ENCODE data around the gene MICAL1. TPM values are rescaled to one million over a fixed set of nuclear protein-coding genes. Genes with fewer than 3 reads are reported as not detected.

Gene MICAL1
- total and polyA plus RNA-seq, 3 experiments from 2014 or later = 18.8 to 34.7 (median 33.2) TPM

DNA sequence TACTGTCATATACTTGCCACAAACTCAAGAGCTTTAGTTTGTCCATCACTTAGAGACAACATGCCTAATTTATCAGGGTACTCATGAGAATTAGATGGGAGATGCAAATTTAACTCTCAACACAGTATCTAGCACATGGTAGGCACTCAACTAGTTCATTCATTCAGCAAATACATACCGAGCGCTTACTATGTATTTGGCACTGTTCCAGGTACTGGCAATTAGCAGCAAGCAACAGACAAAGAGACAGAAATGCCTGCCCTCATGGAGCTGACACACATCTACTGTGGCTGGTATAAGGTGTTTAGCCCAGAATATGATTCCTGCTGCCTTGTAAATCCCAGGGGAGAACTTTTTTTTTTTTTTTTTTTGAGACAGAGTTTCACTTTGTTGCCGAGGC is 4.8 kb downstream of the MICAL1 start:
- Mint-ChIP-seq H3K27me3 (peaks cover 0 to 1% of the 10 kb centered on the region in 2 donors), H3K4me3 (peak overlapping the region in 2 of 7 donors; percentile 19 to 58), H3K36me3 (peaks cover 0 to 40% (median 3%) of the 10 kb centered on the region in 3 donors), H3K9me3 (no peaks in the 10 kb centered on the region), H3K27ac (peak overlapping the region in 5 of 8 donors; percentile 67 to 88 (median 75)), H3K4me1 (peaks cover 43 to 61% (median 44%) of the 10 kb centered on the region in 3 donors)
- ChIA-PET POLR2A (interaction anchor here (3.1 kb wide), 1 partner anchor 10 kb away, joined by 15 read pairs; the partner anchor contains the start of genes PPIL6 and SMPD2), CTCF (interaction anchor here (4.2 kb wide), 1 partner anchor 9 kb away, joined by 21 read pairs; the partner anchor contains the start of genes PPIL6 and SMPD2)
- peaks cover 35% of the 10 kb centered on the region for H3K4me1 ChIP-seq (ENCODE audit: insufficient read depth, low read length)
- H3K27ac ChIP-seq (ENCODE audit: low read depth, low read length) = no peak overlapping the region
- no peaks in the 10 kb centered on the region for H3K36me3 ChIP-seq (ENCODE audit: insufficient read depth, low read length)
- H3K9me3 ChIP-seq (ENCODE audit: low read length) = no peaks in the 10 kb centered on the region
- H3K27me3 ChIP-seq (ENCODE audit: insufficient read depth, low read length, poor library complexity, severe bottlenecking) = no peaks in the 10 kb centered on the region
- DNase-seq = no peak
- H3K4me3 ChIP-seq (ENCODE audit: low read length) = no peak overlapping the region

DNA sequence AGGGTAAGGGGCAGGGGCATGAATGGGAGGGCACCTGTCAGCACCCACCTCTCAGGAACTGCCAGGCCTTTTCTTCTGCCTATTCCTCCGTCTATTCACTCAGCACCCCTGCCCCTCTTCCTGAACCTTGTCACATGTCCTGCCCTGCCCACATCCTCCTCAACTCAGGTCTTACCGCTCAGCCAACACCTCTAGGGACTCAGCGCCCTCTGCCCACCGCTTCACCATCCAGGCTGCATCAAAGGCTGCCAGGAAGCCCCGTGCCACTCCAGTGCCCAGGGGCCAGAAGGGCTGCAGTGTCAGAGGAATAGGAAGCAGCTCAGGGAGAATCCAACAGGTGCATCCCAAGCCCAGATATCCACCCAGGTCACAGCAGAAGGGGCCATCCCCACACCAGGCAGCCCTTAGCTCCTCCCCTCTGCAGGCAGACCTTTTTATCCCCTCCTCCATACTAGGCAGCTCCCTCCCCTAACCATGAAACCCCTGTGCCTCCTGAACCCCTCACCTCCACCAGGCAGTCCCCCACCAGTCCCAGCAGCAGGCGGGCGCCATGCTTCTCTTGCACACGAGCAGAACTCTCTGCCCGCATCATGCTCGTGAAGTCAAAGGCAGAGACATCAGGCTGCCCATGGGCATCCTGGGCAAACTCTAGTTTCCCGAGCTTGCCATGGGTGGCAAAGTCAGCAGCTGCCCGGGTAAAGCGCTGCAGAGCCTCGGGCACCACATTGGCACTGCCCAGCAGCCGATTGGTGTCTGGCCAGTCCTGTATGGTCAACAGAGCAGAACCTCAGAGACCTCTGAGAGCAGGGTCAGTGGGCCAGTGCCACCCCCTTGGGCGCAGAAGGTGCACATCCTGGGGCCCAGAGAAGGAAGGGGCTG is 5.5 kb downstream of the MICAL1 start:
- Mint-ChIP-seq H3K4me1 (peaks cover 43 to 61% (median 44%) of the 10 kb centered on the region in 3 donors), H3K9me3 (no peaks in the 10 kb centered on the region), H3K36me3 (peaks cover 0 to 45% (median 5%) of the 10 kb centered on the region in 3 donors), H3K27me3 (peaks cover 0 to 1% of the 10 kb centered on the region in 2 donors), H3K4me3 (peak overlapping the region; percentile 5 to 82 (median 42)), H3K27ac (peak overlapping the region; percentile 61 to 95 (median 89))
- CTCF ChIA-PET = interaction anchor here (4.2 kb wide), 1 partner anchor 8 kb away, joined by 21 read pairs; the partner anchor contains the start of genes PPIL6 and SMPD2
- H3K27me3 ChIP-seq (ENCODE audit: insufficient read depth, low read length, poor library complexity, severe bottlenecking) = no peaks in the 10 kb centered on the region
- peak overlapping the region; percentile 31 for H3K4me3 ChIP-seq (ENCODE audit: low read length)
- peak in 4 of 5 donors; percentile 11 to 68 (median 54) for DNase-seq
- H3K4me1 ChIP-seq (ENCODE audit: insufficient read depth, low read length) = peaks cover 35% of the 10 kb centered on the region
- no peaks in the 10 kb centered on the region for H3K9me3 ChIP-seq (ENCODE audit: low read length)
- no peak overlapping the region for H3K27ac ChIP-seq (ENCODE audit: low read depth, low read length)
- H3K36me3 ChIP-seq (ENCODE audit: insufficient read depth, low read length) = no peaks in the 10 kb centered on the region
- POLR2A ChIA-PET = interaction anchor here (0.5 to 3.1 kb wide), 5 partner anchors 9 to 1723 kb away, joined by 3 to 15 read pairs (median 3); partner anchors contain the start of genes PPIL6 and SMPD2

DNA sequence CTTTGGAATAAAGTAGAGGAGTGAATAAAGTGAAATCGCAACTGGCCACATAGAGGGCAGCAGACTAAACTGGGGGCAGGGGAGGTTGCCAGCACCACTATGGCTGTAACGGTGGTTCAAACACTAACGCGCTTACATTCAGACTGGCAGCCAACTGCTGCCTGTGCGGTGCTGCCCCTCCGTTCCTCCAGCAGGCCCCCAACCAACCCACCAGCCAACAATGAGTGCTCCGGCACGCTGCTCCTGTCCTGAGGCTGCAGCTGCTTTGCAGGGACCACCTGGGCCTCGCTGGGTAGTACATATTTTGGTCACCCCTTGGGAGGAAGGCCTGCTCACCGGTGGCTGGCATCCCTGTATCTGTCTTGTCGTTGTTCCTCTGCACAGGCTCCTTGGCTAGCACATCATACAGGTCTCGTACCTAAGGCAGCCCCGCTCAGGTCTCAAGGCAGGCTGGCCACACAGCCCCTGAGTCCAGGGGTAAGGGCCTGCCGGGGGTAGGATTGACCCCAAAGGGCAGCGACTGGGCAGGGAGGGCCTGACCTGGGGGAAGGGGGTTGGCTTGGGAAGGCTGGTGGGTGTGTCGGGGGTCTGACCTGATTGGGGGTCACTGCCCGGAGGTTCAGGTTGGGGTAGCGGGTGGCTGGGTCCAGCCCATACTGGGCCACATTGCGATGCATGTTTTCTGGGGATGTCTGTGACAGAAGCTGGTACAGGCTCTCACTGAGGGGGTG is 6.3 kb downstream of the MICAL1 start:
- Histone ChIP-seq H3K27me3 (ENCODE audit: insufficient read depth, low read length, poor library complexity, severe bottlenecking) (no peaks in the 10 kb centered on the region), H3K27ac (ENCODE audit: low read depth, low read length) (no peak overlapping the region), H3K4me1 (ENCODE audit: insufficient read depth, low read length) (peaks cover 31% of the 10 kb centered on the region), H3K36me3 (ENCODE audit: insufficient read depth, low read length) (no peaks in the 10 kb centered on the region), H3K9me3 (ENCODE audit: low read length) (no peaks in the 10 kb centered on the region), H3K4me3 (ENCODE audit: low read length) (no peak overlapping the region)
- Mint-ChIP-seq H3K27ac (peak overlapping the region; percentile 61 to 94 (median 78)), H3K27me3 (peaks cover 0 to 1% of the 10 kb centered on the region in 2 donors), H3K36me3 (peaks cover 0 to 51% (median 5%) of the 10 kb centered on the region in 3 donors), H3K9me3 (no peaks in the 10 kb centered on the region), H3K4me1 (peaks cover 38 to 56% (median 39%) of the 10 kb centered on the region in 3 donors), H3K4me3 (peak overlapping the region in 6 of 7 donors; percentile 24 to 82 (median 49))
- CTCF ChIA-PET = interaction anchor here (0.7 to 4.2 kb wide), 3 partner anchors 8 to 262 kb away, joined by 3 to 21 read pairs (median 4); partner anchors contain the start of genes PPIL6 and SMPD2
- POLR2A ChIA-PET = interaction anchor here (0.5 to 3.1 kb wide), 4 partner anchors 8 to 1723 kb away, joined by 3 to 15 read pairs (median 3); partner anchors contain the start of genes PPIL6 and SMPD2
- DNase-seq = no peak

DNA sequence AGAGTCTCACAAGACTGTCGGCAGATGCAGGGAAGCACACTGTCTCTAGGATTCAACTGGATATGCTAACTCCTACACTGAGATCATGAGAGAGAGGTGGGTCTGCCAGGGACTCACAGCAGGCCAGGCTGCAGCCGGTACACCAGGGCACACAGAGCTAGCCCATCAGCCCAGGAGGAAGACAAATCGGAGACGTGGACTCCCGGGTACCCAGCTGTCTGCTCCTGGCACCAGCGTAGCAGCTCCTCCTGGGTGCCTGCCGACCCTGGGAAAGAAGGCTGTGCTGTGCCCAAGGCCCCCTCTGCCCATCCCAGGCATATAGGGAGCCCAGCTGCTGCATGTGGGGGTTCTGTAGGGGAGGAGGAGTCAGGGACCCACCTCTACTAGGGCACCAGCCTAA is 7.0 kb downstream of the MICAL1 start:
- Histone ChIP-seq H3K4me1 (ENCODE audit: insufficient read depth, low read length) (peaks cover 25% of the 10 kb centered on the region), H3K27me3 (ENCODE audit: insufficient read depth, low read length, poor library complexity, severe bottlenecking) (no peaks in the 10 kb centered on the region), H3K4me3 (ENCODE audit: low read length) (no peak overlapping the region), H3K36me3 (ENCODE audit: insufficient read depth, low read length) (no peaks in the 10 kb centered on the region), H3K9me3 (ENCODE audit: low read length) (no peaks in the 10 kb centered on the region), H3K27ac (ENCODE audit: low read depth, low read length) (no peak overlapping the region)
- Mint-ChIP-seq H3K4me3 (peak overlapping the region in 1 of 7 donors; percentile 35), H3K36me3 (peaks cover 0 to 56% (median 5%) of the 10 kb centered on the region in 3 donors), H3K27ac (peak overlapping the region; percentile 8 to 89 (median 76)), H3K4me1 (peaks cover 33 to 50% (median 33%) of the 10 kb centered on the region in 3 donors), H3K9me3 (no peaks in the 10 kb centered on the region), H3K27me3 (peaks cover 0 to 1% of the 10 kb centered on the region in 2 donors)
- ChIA-PET POLR2A (no interaction called here), CTCF (interaction anchor here (0.7 to 2.3 kb wide), 3 partner anchors 65 to 261 kb away, joined by 3 to 7 read pairs (median 4); no protein-coding TSS in a partner anchor)
- no peak for DNase-seq

DNA sequence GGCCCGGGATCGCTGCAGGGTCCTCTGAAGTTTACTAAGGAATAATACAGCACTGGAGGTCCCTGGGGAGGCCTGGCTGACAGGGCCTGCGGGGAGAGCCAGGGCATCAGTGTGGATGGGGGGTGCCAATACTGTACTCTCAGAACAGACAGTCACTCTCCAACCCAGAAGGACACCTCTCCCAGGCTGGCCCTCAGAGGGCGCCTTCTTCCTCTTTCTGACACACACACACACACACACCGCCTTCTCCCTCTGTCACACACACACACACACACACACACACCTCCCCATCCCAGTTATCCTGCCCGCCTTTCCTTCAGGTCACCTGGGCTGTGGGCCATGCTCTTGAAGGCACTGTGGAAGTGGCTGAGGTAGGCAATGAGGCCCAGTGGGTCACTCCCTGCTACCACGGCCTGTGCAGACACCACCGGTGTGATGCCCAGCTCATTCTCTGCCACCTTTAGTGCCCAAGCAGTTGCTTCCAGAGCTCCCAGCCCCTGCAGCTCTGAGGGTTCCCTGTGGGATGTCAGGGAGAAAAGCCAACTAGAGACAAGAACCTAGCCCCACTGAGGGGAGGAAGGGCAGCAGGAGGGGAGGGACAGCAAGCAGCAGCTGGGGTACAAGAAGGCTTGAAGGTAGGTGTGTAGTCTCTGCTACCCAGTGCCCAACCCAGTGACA is 7.6 kb downstream of the MICAL1 start:
- H3K27me3 Mint-ChIP-seq = peaks cover 0 to 1% of the 10 kb centered on the region in 2 donors
- H3K9me3 Mint-ChIP-seq = no peaks in the 10 kb centered on the region
- CTCF ChIA-PET = interaction anchor here (1.0 to 2.3 kb wide), 3 partner anchors 9 to 260 kb away, joined by 4 to 7 read pairs (median 4); no protein-coding TSS in a partner anchor
- H3K4me3 Mint-ChIP-seq = peak overlapping the region in 1 of 7 donors; percentile 35
- H3K36me3 Mint-ChIP-seq = peaks cover 0 to 62% (median 5%) of the 10 kb centered on the region in 3 donors
- Histone ChIP-seq H3K36me3 (ENCODE audit: insufficient read depth, low read length) (no peaks in the 10 kb centered on the region), H3K27ac (ENCODE audit: low read depth, low read length) (no peak overlapping the region), H3K4me3 (ENCODE audit: low read length) (no peak overlapping the region), H3K9me3 (ENCODE audit: low read length) (no peaks in the 10 kb centered on the region), H3K4me1 (ENCODE audit: insufficient read depth, low read length) (peaks cover 19% of the 10 kb centered on the region), H3K27me3 (ENCODE audit: insufficient read depth, low read length, poor library complexity, severe bottlenecking) (no peaks in the 10 kb centered on the region)
- DNase-seq = no peak
- POLR2A ChIA-PET = no interaction called here
- H3K27ac Mint-ChIP-seq = peak overlapping the region; percentile 8 to 89 (median 76)
- H3K4me1 Mint-ChIP-seq = peaks cover 35 to 53% (median 39%) of the 10 kb centered on the region in 3 donors

DNA sequence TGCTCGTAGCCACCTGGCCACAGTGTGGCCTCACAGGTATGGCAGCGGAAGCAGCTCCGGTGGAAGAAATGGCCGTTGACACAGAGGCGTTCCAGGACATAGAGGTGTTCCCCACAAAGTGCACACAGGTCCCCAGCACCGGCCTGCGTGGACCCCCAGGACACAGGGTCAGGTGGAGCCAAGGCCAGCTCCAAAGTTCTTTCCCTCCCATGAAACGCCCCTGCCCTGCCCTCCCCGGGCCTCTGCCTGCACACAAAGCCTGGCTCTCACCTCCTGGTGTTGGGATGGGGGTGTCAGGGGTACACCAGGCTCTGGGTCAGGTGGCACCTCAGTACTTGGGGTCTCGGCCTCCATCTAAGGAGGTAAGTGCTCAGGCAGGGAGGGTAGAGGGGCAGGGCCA is 8.5 kb downstream of the MICAL1 start:
- Histone ChIP-seq H3K4me3 (ENCODE audit: low read length) (no peak overlapping the region), H3K27ac (ENCODE audit: low read depth, low read length) (no peak overlapping the region), H3K36me3 (ENCODE audit: insufficient read depth, low read length) (no peaks in the 10 kb centered on the region), H3K27me3 (ENCODE audit: insufficient read depth, low read length, poor library complexity, severe bottlenecking) (no peaks in the 10 kb centered on the region), H3K9me3 (ENCODE audit: low read length) (no peaks in the 10 kb centered on the region), H3K4me1 (ENCODE audit: insufficient read depth, low read length) (peaks cover 22% of the 10 kb centered on the region)
- Mint-ChIP-seq H3K4me3 (no peak overlapping the region), H3K27ac (peak overlapping the region in 2 of 8 donors; percentile 23 to 91), H3K36me3 (peaks cover 0 to 63% (median 5%) of the 10 kb centered on the region in 3 donors), H3K4me1 (peaks cover 36 to 58% (median 44%) of the 10 kb centered on the region in 3 donors), H3K27me3 (peaks cover 0 to 1% of the 10 kb centered on the region in 2 donors), H3K9me3 (no peaks in the 10 kb centered on the region)
- CTCF ChIA-PET = interaction anchor here (1.0 to 2.3 kb wide), 4 partner anchors 9 to 63 kb away, joined by 3 to 7 read pairs (median 4); partner anchors contain the start of gene ZBTB24
- DNase-seq = no peak
- POLR2A ChIA-PET = interaction anchor here (0.5 to 0.6 kb wide), 2 partner anchors 1252 to 1428 kb away, joined by 4 read pairs; no protein-coding TSS in a partner anchor

DNA sequence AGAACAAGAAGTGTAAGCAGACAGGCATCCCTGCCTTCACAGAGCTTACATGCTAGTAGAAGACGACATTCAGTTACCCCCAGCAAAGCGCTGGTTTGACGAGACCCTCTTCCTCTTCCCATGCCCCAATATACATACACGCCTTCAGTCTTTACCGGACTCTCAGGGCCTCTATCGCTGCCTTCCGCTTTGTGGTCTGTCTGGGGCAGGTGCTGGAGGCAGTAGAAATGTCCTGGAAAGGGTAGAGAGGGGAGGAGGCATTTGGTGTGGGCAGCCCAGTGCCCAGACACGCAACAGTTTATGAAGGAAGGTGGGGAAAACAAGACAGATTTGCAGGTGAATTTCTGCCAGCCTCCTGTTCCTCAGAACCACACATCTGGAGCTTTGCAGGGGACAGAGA is 9.0 kb downstream of the MICAL1 start:
- DNase-seq = no peak
- Histone ChIP-seq H3K9me3 (ENCODE audit: low read length) (no peaks in the 10 kb centered on the region), H3K27ac (ENCODE audit: low read depth, low read length) (no peak overlapping the region), H3K27me3 (ENCODE audit: insufficient read depth, low read length, poor library complexity, severe bottlenecking) (no peaks in the 10 kb centered on the region), H3K4me3 (ENCODE audit: low read length) (no peak overlapping the region), H3K36me3 (ENCODE audit: insufficient read depth, low read length) (no peaks in the 10 kb centered on the region), H3K4me1 (ENCODE audit: insufficient read depth, low read length) (peaks cover 28% of the 10 kb centered on the region)
- H3K36me3 Mint-ChIP-seq = peaks cover 0 to 61% (median 5%) of the 10 kb centered on the region in 3 donors
- peaks cover 41 to 58% (median 49%) of the 10 kb centered on the region in 3 donors for H3K4me1 Mint-ChIP-seq
- POLR2A ChIA-PET = no interaction called here
- H3K27me3 Mint-ChIP-seq = peaks cover 0 to under 1% of the 10 kb centered on the region in 2 donors
- CTCF ChIA-PET = interaction anchor here (0.9 to 2.3 kb wide), 4 partner anchors 17 to 63 kb away, joined by 3 to 7 read pairs (median 3); partner anchors contain the start of gene ZBTB24
- H3K4me3 Mint-ChIP-seq = peak overlapping the region in 1 of 7 donors; percentile 10
- peak overlapping the region in 7 of 8 donors; percentile 29 to 95 (median 77) for H3K27ac Mint-ChIP-seq
- no peaks in the 10 kb centered on the region for H3K9me3 Mint-ChIP-seq
